ENCODE data around the gene TMSB15B.
A peak's percentile ranks its signal among the peaks of the same experiment; 100 is the strongest.
"Not testable (repeated sequence)": the region's sequence is repeated elsewhere in the genome, so short reads cannot be mapped to it uniquely, and the experiment has no call there.

Gene TMSB15B

GRCh38 chrX:103962411-103963278, at the start of gene TMSB15B:
Gene TMSB15B, plus strand, starts transcription at chrX:103962627.
- DNase-seq (ENCODE audit: low read depth in 3 of 3), result not testable (repeated sequence)

GRCh38 chrX:103913356-103914020, 48.9 kb upstream of the TMSB15B start:
- no peak for DNase-seq (ENCODE audit: low read depth in 3 of 3)

- peak; percentile 7 to 38 (median 11) for DNase-seq (ENCODE audit: low read depth in 3 of 3)
These were observed 44.4 kb upstream of the TMSB15B start for GRCh38 chrX:103918050-103918449.

DNA sequence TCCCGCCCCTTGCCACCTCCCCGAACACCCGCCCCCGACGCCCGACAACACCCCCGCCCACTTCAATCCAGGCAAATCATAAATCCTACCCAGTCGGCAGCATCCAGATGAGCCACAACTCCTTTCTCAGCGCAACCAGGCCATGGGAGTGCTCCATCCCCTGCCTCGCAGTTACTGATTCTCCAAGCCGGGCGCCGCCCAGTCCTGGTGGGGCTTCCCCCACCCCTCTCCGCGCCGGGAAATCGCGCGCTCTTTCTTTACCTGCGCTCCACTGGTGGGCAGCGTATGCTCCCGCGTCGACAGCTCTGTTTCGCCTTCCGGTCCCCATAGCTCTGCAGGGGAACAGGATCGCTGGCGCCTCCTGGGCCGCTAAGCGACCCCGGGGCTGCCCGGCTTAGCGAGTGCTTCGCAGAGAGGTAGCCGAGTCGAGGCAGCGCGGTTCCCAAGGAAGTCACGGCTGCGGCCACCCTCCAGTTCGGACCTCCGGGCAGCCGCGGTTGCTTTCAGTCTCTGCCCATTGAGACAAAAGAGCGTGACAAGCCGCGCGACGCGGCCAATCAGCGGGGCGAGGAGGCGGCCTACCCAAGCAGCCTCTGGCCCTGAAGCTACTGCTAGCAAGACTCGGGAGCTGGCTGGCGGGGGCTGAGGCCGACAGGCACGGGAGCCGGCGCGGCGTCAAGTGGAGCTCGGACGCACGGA, 43.7 kb upstream of the TMSB15B start:
- DNase-seq (ENCODE audit: low read depth in 3 of 3), result peak; percentile 13 to 62 (median 14)

GRCh38 chrX:103919270-103919637, 43.2 kb upstream of the TMSB15B start:
- peak in 1 of 3 experiments; percentile 2 for DNase-seq (ENCODE audit: low read depth in 3 of 3)

DNA sequence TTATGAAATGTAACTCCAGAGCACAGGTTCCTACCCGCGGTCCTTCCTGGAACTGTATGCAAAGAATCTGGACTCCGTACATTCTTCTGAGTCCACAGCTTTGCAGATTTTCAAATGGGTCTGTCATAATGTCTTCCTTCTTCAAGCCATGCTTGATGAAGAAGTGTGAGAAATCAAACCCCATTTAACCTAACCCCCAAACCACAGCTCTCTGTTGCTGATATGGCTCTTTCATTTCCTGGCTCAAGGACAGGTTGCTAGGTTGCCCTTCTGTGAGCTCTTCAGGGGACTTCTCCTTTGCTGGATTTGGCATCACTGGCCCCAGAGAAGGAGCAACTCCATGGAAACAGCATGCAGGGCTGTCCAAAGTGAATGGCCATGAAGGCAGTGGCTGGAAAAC, 41.9 kb upstream of the TMSB15B start:
- DNase-seq (ENCODE audit: low read depth in 3 of 3), result not testable (repeated sequence)

DNA sequence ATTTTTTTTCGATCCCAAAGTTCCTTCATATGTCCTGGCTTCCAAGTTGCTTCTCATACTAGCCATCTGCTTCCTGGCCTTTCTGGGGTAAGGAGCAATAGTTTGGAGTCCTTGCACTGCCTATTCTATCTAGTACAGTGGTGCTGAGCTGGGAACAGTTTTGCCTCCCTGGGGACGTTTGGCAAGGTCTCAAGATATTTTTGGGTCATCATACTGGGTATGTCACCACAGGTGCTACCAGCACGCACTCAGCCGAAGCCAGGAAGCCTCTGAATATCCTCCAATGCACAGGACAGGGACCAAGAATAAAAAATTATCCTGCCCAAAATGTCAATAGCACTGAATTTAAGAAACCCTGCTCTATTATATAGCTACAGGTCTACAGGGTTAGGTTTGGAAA, 35.4 kb upstream of the TMSB15B start:
- no peak for DNase-seq (ENCODE audit: low read depth in 3 of 3)

GRCh38 chrX:103927633-103928032, 34.8 kb upstream of the TMSB15B start:
- no peak for DNase-seq (ENCODE audit: low read depth in 3 of 3)

DNA sequence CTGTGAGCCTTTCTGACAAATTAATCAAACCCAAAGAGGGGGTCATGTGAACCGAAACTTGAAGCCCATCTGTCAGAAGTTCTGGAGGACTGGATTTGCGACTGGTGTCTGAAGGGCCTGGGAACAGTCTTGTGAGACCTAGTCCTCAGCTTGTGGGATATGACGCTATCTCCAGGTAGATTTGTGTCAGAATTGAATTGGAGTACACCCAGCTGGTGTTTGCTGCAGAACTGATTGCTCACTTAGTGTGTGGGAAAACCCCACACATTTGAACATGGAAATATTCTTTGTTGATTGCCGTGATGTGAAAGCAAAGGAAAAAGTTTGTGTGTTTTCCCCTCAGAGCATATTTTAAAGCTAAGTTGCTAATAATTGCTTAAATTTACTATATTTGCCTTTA, 30.3 kb upstream of the TMSB15B start:
- DNase-seq (ENCODE audit: low read depth in 3 of 3), result no peak

- DNase-seq (ENCODE audit: low read depth in 3 of 3), result not testable (repeated sequence)
These were observed 22.2 kb upstream of the TMSB15B start for GRCh38 chrX:103940257-103940656.

- no peak for DNase-seq (ENCODE audit: low read depth in 3 of 3)
These were observed 21.0 kb upstream of the TMSB15B start for GRCh38 chrX:103941201-103941975.

DNA sequence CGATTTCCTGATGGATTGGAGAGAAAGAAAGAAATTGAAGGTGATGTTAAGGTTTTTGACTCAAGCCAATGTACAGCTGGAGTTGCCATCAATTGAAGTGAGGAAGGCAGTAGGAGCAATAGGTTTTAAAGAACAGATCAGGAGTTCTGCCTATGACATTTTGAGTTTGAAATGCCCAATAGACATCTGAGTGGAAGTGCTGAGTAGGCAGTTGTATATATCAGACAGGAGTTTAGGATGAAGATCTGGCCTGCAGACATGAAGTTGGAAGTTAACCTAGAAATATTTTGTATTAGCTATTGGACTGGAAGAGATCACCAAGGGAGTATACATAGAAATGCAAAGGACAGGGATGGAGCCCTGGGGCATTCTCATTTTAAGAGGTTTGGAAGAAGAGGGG, 12.9 kb upstream of the TMSB15B start:
- DNase-seq (ENCODE audit: low read depth in 3 of 3), result no peak

DNA sequence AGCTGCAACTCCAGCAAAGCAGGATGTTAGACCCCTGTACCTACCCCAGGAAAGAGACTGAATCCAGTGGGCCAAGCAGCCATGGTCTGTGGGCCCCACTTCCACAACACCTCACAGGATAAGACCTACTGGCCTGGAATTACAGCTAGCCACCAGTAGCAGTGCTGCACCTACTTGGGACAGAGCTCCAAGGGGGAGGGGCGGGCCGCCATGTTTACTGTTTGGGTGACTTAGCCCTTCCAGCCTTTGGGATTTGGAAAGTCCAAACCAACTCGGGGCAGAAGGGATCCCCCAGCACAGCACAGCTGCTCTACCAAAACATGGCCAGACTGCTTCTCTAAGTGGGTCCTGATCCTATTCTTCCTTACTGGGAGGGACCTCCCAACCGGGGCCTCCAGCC, 9.1 kb upstream of the TMSB15B start:
- DNase-seq (ENCODE audit: low read depth in 3 of 3), result no peak

DNA sequence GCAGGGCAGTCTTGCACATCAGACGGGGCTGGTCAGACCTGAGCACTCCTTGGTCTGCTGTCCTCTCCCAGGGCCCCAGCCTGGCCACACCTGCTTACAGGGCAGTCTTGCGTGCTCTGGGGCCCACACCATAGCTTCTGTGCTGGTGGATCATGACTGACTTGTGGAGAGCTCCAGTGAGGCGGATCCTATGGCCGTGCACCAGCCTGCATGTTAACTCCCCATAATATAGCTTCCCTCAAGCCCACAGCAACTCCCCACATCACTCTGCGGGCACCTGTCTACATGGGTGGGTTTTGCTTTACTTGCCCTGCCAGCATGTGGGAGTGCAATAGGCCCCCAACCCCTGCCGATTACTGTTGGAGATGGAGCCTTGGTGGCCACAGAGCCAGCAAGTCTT, 8.2 kb upstream of the TMSB15B start:
- no peak for DNase-seq (ENCODE audit: low read depth in 3 of 3)

DNA sequence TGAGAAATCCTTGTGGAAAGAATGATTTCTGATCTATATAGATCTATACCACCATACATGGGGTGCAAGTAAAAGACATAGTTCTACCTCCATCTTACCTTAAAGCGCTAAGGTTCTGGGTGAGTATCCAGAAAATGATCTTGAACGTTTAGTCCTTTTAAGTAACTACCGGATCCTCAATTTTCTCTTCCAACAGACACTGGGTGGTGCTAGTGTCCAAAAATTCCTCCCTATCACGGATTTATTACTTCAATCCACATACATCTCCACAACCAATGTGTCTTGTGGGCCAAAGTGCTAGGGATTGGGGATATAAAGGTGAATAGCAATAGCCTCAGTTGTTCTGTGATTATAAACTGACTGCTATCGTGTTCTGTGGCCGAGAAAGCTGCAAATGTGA, 1.8 kb upstream of the TMSB15B start:
- DNase-seq (ENCODE audit: low read depth in 3 of 3), result not testable (repeated sequence)

DNA sequence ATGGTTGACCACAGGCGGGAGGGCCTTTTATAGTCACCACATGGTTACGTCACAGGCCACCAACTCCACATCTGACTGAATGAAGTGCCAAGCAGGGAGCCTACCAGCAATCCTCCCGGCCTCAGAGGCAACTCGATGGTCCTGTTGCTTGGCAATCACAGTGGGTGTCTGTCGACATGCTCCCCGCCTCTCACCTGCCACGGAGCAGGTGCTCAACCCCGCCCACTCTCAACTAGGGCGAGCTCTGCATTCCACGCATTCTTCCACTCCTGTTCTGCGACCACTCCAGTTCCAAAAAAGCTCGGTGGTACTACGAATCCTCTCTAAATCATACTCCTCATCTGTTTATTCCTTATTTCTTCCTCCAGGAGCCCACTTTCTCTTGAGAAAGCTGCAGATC, 21.1 kb downstream of the TMSB15B start:
- DNase-seq (ENCODE audit: low read depth in 3 of 3), result not testable (repeated sequence)

DNA sequence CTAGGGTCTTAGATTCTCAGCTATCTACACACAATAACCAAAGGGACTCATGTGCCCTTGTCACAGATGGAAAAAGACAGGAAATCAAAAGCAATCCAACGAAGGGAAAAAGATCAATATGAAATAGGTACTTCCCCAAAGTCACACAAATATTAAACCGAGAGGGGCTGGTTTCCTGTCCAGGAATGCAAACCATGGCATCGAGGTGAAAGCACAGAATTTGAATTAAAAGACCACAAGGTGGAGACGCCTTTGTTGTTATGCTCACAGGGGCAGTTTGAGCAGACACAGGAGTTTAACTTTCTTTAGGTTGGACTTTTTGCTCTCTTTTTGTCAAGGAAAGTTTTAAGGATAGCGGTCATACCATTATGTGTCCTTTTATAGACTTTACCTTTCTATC, 36.8 kb downstream of the TMSB15B start:
- no peak for DNase-seq (ENCODE audit: low read depth in 3 of 3)

DNA sequence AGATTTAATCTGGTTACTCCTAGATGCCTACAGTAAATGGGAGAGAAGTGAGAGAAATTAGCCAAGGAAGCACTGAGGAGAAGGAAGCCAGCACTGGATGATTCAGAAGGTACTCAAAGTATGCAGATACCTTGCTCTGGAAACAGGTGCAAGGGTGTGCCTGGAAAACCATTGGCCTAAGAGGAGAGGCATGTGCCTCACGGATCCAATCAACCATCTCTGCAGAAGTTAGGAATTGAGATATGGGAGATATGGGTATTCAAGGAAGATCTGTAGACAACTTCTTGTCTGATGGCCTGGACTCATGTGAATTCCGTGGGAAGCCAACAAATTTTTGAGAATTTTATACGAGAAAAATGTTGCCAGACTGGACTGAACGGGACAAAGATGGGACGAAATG, 46.4 kb downstream of the TMSB15B start:
- DNase-seq (ENCODE audit: low read depth in 3 of 3), result no peak

DNA sequence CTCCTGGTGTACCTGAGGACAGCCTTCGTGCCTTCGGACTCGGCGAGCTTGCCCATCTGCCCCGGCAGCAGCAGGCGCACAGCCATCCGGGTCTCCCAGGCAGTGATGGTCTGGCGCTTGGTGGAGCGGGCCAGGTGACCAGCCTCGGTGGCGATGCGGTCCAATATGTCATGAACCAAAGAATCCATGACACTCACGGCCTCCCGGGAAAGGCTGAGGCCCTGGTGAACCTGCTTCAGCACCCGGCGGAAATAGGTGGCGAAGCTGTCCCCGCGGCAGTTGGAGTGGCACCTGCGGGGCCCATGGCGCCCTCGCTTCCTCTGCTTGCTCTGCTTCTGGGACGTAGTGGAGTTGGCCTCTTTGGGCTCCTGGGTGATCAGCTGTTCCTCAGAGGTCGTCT, 50.7 kb downstream of the TMSB15B start:
- DNase-seq (ENCODE audit: low read depth in 3 of 3), result no peak

- no peak for DNase-seq (ENCODE audit: low read depth in 3 of 3)
These were observed 51.2 kb downstream of the TMSB15B start, which contains the start of gene H2BW1 for GRCh38 chrX:104013606-104014005. Gene H2BW1, minus strand, starts transcription at chrX:104013708. Its CDS starts 132 bp downstream, at chrX:104013576.

- not testable (repeated sequence) for DNase-seq (ENCODE audit: low read depth in 3 of 3)
These were observed 53.1 kb downstream of the TMSB15B start for GRCh38 chrX:104015576-104015975.
